Stimulated activated memory B cell treated with anti-CD40 and anti-IgM and Interleukin-4, amounts not matched to agents 10 μg/mL and 1 μg/mL and 100 μg/mL, for 72 hours (primary cell): ENCODE results near the gene TMEM218.

Experiments
- ATAC-seq: fragments of 150-1000 bp; cut with Tn5 transposase; 2 replicates; pipeline ENCODE4 v1.10.0; 2021
- H3K27ac Mint-ChIP-seq: one replicate; pipeline ENCODE4 v1.8.0; 2022; ENCODE audit warnings: mild to moderate bottlenecking, mixed read lengths
- H3K27me3 Mint-ChIP-seq: one replicate; pipeline ENCODE4 v1.8.0; 2022; ENCODE audit warnings: mixed read lengths
- H3K36me3 Mint-ChIP-seq: one replicate; pipeline ENCODE4 v1.8.0; 2022; ENCODE audit warnings: mixed read lengths
- H3K4me1 Mint-ChIP-seq: one replicate; pipeline ENCODE4 v1.8.0; 2022; ENCODE audit warnings: mixed read lengths
- H3K4me3 Mint-ChIP-seq: one replicate; pipeline ENCODE4 v1.8.0; 2022; ENCODE audit warnings: mild to moderate bottlenecking, moderate library complexity, mixed read lengths
- H3K9me3 Mint-ChIP-seq: one replicate; pipeline ENCODE4 v1.8.0; 2022; ENCODE audit warnings: mixed read lengths

Gene TMEM218

GRCh38 chr11:125078516-125079140, 32.8 kb downstream of the TMEM218 start:
- H3K4me3 Mint-ChIP-seq, result no peak overlapping the region
- H3K27me3 Mint-ChIP-seq, result no peaks in the 10 kb centered on the region
- H3K36me3 Mint-ChIP-seq, result peaks cover 39% of the 10 kb centered on the region
- no peak overlapping the region for H3K27ac Mint-ChIP-seq
- H3K4me1 Mint-ChIP-seq, result peaks cover 16% of the 10 kb centered on the region
- H3K9me3 Mint-ChIP-seq, result peaks cover 6% of the 10 kb centered on the region
- ATAC-seq, result no peak

GRCh38 chr11:125078016-125078415, 33.4 kb downstream of the TMEM218 start:
- Mint-ChIP-seq H3K36me3 (peaks cover 32% of the 10 kb centered on the region), H3K4me3 (no peak overlapping the region), H3K27ac (no peak overlapping the region), H3K27me3 (no peaks in the 10 kb centered on the region), H3K9me3 (peaks cover 6% of the 10 kb centered on the region), H3K4me1 (peaks cover 22% of the 10 kb centered on the region)
- no peak for ATAC-seq

GRCh38 chr11:125076378-125076945, 35.0 kb downstream of the TMEM218 start:
- Mint-ChIP-seq H3K27ac (peak overlapping the region; percentile 34), H3K27me3 (no peaks in the 10 kb centered on the region), H3K4me3 (no peak overlapping the region), H3K36me3 (peaks cover 26% of the 10 kb centered on the region), H3K4me1 (peaks cover 37% of the 10 kb centered on the region), H3K9me3 (peaks cover 6% of the 10 kb centered on the region)
- ATAC-seq, result no peak

- Mint-ChIP-seq H3K4me3 (no peak overlapping the region), H3K27me3 (no peaks in the 10 kb centered on the region), H3K36me3 (peaks cover 26% of the 10 kb centered on the region), H3K4me1 (peaks cover 43% of the 10 kb centered on the region), H3K27ac (peak overlapping the region; percentile 34), H3K9me3 (peaks cover 6% of the 10 kb centered on the region)
- ATAC-seq, result no peak
Observed at GRCh38 chr11:125075900-125076317, 35.5 kb downstream of the TMEM218 start.

- Mint-ChIP-seq H3K27me3 (no peaks in the 10 kb centered on the region), H3K9me3 (peaks cover 6% of the 10 kb centered on the region), H3K4me1 (peaks cover 50% of the 10 kb centered on the region), H3K4me3 (no peak overlapping the region), H3K36me3 (peaks cover 20% of the 10 kb centered on the region), H3K27ac (peak overlapping the region; percentile 34)
- ATAC-seq, result no peak
Observed at GRCh38 chr11:125075242-125075625, 36.2 kb downstream of the TMEM218 start.

GRCh38 chr11:125074511-125075241, 36.8 kb downstream of the TMEM218 start:
- Mint-ChIP-seq H3K9me3 (peaks cover 6% of the 10 kb centered on the region), H3K4me1 (peaks cover 55% of the 10 kb centered on the region), H3K27ac (peak overlapping the region; percentile 93), H3K27me3 (no peaks in the 10 kb centered on the region), H3K36me3 (peaks cover 20% of the 10 kb centered on the region), H3K4me3 (no peak overlapping the region)
- ATAC-seq, result no peak

GRCh38 chr11:125073616-125074483, 37.6 kb downstream of the TMEM218 start:
- no peak for ATAC-seq
- H3K27ac Mint-ChIP-seq, result peak overlapping the region; percentile 93
- H3K4me1 Mint-ChIP-seq, result peaks cover 63% of the 10 kb centered on the region
- peak overlapping the region; percentile 34 for H3K4me3 Mint-ChIP-seq
- no peaks in the 10 kb centered on the region for H3K27me3 Mint-ChIP-seq
- H3K9me3 Mint-ChIP-seq, result peaks cover 6% of the 10 kb centered on the region
- peaks cover 20% of the 10 kb centered on the region for H3K36me3 Mint-ChIP-seq

- peaks cover 6% of the 10 kb centered on the region for H3K9me3 Mint-ChIP-seq
- no peaks in the 10 kb centered on the region for H3K27me3 Mint-ChIP-seq
- peaks cover 68% of the 10 kb centered on the region for H3K4me1 Mint-ChIP-seq
- H3K4me3 Mint-ChIP-seq, result no peak overlapping the region
- ATAC-seq, result no peak
- peaks cover 12% of the 10 kb centered on the region for H3K36me3 Mint-ChIP-seq
- H3K27ac Mint-ChIP-seq, result peak overlapping the region; percentile 93
Observed at GRCh38 chr11:125072961-125073590, 38.4 kb downstream of the TMEM218 start.

- peak overlapping the region; percentile 93 for H3K27ac Mint-ChIP-seq
- ATAC-seq, result peak; percentile 92
Observed at GRCh38 chr11:125072218-125072960, 39.0 kb downstream of the TMEM218 start.

GRCh38 chr11:125071846-125072217, 39.6 kb downstream of the TMEM218 start:
- peaks cover 8% of the 10 kb centered on the region for H3K36me3 Mint-ChIP-seq
- peak overlapping the region; percentile 42 for H3K4me3 Mint-ChIP-seq
- peak overlapping the region; percentile 93 for H3K27ac Mint-ChIP-seq
- H3K27me3 Mint-ChIP-seq, result no peaks in the 10 kb centered on the region
- peaks cover 6% of the 10 kb centered on the region for H3K9me3 Mint-ChIP-seq
- no peak for ATAC-seq
- peaks cover 69% of the 10 kb centered on the region for H3K4me1 Mint-ChIP-seq

More at GRCh38 chr11:125072218-125072960, 39.0 kb downstream of the TMEM218 start:
- H3K36me3 Mint-ChIP-seq, result peaks cover 8% of the 10 kb centered on the region
- H3K27me3 Mint-ChIP-seq, result no peaks in the 10 kb centered on the region
- H3K9me3 Mint-ChIP-seq, result peaks cover 6% of the 10 kb centered on the region
- H3K4me3 Mint-ChIP-seq, result peak overlapping the region; percentile 42
- H3K4me1 Mint-ChIP-seq, result peaks cover 69% of the 10 kb centered on the region

GRCh38 chr11:125071435-125071834, 40.0 kb downstream of the TMEM218 start:
- H3K9me3 Mint-ChIP-seq, result peaks cover 6% of the 10 kb centered on the region
- H3K27me3 Mint-ChIP-seq, result no peaks in the 10 kb centered on the region
- H3K4me1 Mint-ChIP-seq, result peaks cover 69% of the 10 kb centered on the region
- ATAC-seq, result no peak
- H3K4me3 Mint-ChIP-seq, result peak overlapping the region; percentile 49
- peak overlapping the region; percentile 93 for H3K27ac Mint-ChIP-seq
- H3K36me3 Mint-ChIP-seq, result peaks cover 8% of the 10 kb centered on the region

- Mint-ChIP-seq H3K4me3 (peak overlapping the region; percentile 21), H3K9me3 (peaks cover 6% of the 10 kb centered on the region), H3K27ac (peak overlapping the region; percentile 93), H3K27me3 (no peaks in the 10 kb centered on the region), H3K36me3 (peaks cover 8% of the 10 kb centered on the region), H3K4me1 (peaks cover 68% of the 10 kb centered on the region)
- ATAC-seq, result peak; percentile 92
Observed at GRCh38 chr11:125070699-125071254, 40.6 kb downstream of the TMEM218 start.

GRCh38 chr11:125069796-125070195, 41.6 kb downstream of the TMEM218 start:
- Mint-ChIP-seq H3K27me3 (no peaks in the 10 kb centered on the region), H3K36me3 (peaks cover 8% of the 10 kb centered on the region), H3K9me3 (peaks cover 6% of the 10 kb centered on the region), H3K4me3 (no peak overlapping the region), H3K27ac (peak overlapping the region; percentile 93), H3K4me1 (peaks cover 68% of the 10 kb centered on the region)
- no peak for ATAC-seq

GRCh38 chr11:125069008-125069407, 42.4 kb downstream of the TMEM218 start:
- no peak overlapping the region for H3K4me3 Mint-ChIP-seq
- no peaks in the 10 kb centered on the region for H3K27me3 Mint-ChIP-seq
- peak overlapping the region; percentile 93 for H3K27ac Mint-ChIP-seq
- ATAC-seq, result no peak
- peaks cover 2% of the 10 kb centered on the region for H3K9me3 Mint-ChIP-seq
- H3K4me1 Mint-ChIP-seq, result peaks cover 71% of the 10 kb centered on the region
- peaks cover 4% of the 10 kb centered on the region for H3K36me3 Mint-ChIP-seq
